HG03442 (cell line): ENCODE results near the gene SMYD3.
"Not testable (repeated sequence)": the region's sequence is repeated elsewhere in the genome, so short reads cannot be mapped to it uniquely, and the experiment has no call there.

Experiments
- ATAC-seq: cut with Tn5 transposase; IDR thresholded peaks from one replicate; pipeline ENCODE4 v1.9.1; 2021; ENCODE audit warnings: mild to moderate bottlenecking, moderate library complexity; ENCODE audit not compliant: unreplicated experiment

The SMYD3 gene

DNA sequence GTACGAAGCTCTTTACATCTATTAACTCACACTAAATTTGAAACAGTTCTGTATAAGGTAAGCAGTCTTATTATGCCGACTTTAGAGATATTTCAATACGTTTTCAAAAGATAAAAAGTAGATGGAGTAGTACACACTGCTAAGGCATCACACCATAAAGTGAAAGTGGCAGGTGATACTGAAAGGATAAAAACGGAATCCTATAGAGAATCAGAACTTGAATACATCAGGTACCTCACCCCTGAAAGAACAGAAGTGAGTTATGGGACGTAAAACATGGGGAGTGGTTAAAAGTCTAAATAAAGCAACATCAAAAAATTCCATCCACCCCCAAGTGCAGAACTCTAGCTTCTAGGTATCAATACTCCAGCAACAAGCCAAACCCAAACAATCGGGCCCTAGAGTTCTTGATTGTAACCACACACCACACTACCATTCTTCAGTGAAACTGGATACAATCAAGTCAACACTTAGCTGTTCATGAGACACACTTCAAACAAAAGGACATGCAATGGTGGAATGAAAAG, 142.6 kb downstream of the SMYD3 start:
- ATAC-seq: peak; percentile 87

DNA sequence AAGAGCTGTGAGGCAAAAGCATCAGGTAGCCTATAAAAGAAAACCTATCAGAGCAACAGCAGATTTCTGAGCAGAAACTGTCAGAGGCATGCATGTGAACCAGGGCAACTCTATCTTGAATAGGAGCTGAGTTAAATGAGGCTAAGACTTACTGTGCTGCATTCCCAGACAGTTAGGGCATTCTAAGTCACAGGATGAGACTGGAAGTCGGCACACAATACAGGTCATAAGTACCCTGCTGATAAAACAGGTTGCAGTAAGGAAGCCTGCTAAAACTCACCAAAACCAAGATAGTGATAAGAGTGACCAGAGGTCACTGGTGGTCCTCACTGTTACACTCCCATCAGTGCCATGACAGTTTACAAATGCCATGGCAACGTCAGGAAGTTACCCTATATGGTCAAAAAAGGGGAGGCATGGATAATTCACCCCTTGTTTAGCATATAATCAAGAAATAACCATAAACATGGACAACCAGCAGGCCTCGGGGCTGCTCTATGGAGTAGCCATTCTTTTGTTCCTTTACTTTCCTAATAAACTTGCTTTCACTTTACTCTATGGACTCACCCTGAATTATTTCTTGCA, 150.0 kb downstream of the SMYD3 start:
- ATAC-seq: not testable (repeated sequence)

DNA sequence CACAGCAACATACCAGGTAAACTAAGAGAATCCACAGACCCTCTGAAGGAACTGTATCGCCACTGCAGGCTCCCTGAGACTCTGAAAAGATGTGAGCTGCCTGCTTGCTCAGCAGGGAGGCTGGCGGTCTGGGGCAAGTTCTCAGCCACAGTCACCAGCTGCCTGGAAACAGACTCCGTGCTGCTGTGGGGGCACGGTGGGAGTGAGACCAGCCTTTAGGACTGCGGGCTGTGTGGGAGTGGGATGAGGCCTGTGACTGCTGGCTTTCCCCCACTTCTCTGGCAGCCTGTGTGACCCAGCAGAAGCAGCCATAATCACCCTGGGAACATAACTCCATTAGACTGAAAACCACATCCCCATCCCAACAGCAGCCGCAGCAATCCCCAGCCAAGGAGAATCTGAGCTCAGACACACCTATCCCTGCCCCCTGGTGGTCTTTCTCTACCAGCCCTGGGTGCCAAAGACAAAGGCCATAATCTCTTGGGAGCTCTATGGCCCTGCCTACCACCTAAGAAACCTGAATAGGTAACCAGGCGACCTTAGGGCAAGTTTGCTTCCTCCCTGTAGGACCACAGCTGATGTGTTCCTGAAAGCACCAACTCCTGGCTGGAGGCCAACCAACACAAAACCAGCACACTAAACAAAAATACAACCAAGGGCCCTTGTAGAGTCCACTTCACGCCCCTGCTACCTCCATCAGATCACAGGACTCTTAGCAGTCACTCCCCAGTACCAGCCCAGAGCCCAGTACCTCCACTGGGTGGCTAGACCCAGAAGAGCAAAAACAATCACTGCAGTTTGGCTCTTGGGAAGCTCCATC, 151.5 kb downstream of the SMYD3 start:
- no peak for ATAC-seq

DNA sequence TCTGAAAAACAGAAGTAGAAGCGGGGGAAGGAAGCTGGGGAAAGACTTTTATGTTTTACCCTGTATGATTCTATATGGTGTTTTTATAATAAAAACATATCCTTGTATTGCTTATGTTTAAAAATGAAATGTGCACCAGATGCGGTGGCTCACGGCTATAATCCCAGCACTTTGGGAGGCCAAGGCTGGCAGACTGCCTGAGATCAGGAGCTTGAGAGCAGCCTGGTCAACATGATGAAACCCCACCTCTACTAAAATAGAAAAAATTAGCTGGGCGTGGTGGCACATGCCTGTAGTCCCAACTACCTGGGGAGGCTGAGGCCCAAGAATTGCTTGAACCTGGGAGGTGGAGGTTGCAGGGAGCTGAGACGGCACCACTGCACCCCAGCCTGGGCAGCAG, 155.4 kb downstream of the SMYD3 start:
- no peak for ATAC-seq

DNA sequence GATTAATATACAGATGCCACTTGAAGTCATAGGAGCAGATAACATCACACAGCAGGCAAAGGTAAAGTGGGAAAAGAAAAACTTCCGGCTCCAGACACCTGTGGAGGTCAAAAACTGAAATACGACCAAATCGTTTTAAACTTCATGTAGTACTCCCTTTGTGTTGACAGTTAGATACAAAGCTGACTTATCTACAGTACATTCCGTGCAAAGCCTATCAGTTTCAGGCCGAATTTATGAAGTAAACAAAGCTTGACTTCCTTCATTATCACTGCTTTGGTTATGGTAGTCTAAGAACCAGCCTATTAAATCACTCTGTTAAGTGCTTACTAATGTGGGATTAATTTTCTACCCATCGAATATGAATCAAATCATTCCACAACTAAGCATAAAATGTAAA, 156.3 kb downstream of the SMYD3 start:
- ATAC-seq: no peak

DNA sequence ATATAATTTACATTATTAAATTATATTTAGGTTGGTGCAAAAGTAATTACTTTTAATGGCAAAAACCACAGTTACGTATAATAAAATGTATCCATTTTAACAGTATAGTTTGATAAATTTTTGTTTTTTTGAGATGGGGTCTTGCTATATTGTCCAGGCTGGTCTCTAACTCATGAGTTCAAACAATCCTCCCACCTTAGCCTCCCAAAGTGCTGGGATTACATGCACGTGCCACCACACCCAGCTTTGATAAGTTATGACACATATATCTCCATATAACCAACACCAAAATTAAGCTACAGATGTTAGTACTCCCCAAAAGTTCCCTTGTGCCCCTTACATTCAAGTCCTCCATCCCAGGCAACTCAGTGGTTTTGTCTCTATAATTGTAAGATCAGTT, 163.1 kb downstream of the SMYD3 start:
- ATAC-seq: no peak

DNA sequence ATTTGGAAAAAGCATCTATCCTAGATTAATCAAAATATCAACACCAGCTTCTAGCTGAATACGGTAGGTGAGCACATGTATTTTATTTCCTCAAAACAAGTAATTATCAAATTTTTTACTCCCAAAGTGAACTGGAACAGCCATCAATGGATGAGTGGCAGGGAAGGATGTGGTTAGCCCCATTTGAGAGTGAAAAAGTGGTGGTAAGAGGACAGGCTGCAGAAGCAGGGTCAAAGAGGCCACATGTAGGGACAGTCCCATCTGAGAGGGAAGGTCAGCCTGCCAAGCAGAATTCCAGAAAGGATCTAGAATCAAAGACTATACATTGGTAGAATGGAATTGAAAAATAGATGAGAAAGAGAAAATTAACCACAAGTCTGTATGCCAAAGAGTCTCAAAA, 163.8 kb downstream of the SMYD3 start:
- no peak for ATAC-seq

DNA sequence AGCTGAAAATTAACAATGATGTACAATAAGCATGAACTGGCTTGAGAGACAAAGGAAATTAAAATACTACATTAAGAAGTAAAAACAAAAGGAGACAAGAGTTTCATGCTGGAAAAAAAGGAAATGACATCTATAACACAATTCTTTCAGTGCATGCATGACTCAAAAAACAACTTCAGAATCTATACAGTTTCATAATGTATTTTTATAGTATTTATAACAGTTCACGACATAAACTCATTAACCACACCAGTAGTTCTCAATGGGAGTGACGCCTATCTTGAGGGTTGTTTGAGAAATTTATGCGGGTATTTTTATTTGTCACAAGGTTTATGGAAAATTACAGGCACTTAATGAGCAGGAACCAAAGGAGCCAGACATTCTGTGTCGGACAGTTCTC, 168.5 kb downstream of the SMYD3 start:
- no peak for ATAC-seq

DNA sequence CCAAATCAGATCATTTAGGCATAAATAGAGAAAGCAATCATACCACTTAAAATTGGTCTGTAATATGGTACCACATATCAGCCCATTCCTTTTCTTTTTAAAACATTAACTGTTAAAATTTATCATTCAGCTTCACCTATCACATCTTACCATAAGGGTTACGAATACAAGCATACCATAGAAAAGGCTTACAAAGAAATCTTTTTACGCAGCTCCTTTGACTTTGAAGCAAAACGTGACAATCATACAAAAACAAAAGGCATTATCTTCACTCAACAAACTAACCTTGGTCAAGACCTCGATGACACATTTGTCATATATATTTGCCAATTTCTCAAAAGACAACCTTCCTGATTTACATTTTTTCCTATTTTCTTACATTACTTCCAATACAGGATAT, 169.0 kb downstream of the SMYD3 start:
- ATAC-seq: no peak

DNA sequence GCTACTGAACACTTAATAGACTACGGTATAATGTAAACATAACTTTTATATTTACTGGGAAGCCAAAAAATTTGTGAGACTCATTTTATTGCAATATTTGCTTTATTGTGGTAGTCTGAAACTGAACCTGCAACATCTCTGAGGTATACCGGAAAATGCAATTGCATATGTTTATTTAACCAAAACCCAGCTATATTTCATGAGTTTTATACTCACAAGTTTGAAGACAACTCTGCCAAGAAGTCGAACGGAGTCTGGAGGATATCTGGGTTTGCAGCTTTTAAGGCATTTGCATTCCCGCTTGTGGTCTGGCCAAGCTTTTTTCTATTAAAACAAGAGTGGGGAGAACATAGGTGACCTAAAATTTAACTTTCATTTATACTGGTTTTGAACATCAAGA, 171.9 kb downstream of the SMYD3 start:
- no peak for ATAC-seq

DNA sequence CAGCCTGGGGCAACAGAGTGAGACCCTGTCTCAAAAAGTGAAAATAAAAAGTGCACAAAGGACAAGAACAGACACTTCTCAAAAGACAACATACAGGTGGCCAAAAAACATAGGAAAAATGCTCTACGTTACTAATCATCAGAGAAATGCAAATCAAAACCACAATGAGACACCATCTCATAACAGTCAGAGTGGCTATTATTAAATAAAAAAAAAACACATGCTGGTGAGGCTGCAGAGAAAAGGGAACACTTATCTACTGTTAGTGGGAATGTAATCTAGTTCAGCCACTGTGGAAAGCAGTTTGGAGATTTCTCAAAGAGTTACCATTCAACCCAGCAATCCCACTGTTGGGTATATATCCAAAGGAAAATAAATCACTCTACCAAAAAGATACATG, 173.2 kb downstream of the SMYD3 start:
- ATAC-seq: no peak

DNA sequence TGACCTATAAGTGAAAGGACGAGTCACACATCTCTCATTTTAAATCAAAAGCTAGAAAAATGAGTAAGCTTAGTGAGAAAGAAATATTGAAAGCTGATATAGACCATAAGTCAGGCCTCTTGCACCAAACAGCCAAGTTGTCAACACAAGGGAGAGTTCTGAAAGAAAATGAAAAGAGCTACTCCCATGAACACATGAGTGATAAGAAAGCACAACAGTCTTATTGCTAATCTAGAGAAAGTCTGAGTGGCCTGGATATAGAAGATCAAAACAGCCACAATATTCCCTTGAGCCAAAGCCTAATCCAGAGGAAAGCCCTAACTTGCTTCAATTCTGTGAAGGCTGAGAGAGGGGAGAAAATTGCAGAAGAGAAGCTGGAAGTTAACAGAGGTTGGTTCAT, 175.0 kb downstream of the SMYD3 start:
- no peak for ATAC-seq

DNA sequence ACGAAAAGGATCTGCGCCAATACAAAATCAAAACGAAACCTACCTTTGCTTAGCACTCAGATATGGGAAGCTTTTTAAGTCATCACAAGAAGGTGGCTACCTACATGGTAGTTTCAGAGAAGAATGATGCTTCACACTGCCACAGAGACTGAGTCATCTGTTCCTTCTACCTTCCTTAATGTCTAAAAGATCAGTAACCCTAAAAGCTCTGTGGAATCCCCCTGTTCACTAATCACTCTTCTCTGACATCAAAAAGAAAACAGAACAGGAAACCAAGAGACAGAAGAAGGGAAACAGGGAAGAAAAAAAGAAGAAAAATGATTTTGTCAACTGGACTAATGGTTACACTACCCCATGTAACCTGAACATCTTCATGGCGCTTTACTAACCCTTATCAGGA, 177.2 kb downstream of the SMYD3 start:
- peak; percentile 99 for ATAC-seq

DNA sequence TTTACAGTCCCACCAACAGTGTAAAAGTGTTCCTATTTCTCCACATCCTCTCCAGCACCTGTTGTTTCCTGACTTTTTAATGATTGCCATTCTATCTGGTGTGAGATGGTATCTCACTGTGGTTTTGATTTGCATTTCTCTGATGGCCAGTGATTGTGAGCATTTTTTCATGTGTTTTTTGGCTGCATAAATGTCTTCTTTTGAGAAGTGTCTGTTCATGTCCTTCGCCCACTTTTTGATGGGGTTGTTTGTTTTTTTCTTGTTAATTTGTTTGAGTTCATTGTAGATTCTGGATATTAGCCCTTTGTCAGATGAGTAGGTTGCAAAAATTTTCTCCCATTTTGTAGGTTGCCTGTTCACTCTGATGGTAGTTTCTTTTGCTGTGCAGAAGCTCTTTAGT, 177.8 kb downstream of the SMYD3 start:
- not testable (repeated sequence) for ATAC-seq

DNA sequence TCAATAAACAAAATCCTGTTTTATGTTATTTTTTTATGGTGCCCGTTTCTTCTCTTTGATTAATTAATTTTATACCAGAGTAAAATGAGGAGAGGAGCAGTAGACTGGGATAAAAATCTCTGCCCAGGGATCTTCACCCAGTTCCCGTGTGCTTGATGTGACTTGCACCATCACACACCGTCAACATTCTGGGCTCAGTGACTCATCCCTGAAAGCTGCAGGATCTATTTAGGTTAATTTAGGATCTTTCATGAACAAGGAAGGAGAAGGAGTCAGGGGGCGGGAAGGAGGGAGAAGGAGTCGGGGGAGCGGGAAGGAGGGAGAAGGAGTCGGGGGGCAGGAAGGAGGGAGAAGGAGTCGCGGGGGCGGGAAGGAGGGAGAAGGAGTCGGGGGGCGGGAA, 182.4 kb downstream of the SMYD3 start:
- no peak for ATAC-seq

DNA sequence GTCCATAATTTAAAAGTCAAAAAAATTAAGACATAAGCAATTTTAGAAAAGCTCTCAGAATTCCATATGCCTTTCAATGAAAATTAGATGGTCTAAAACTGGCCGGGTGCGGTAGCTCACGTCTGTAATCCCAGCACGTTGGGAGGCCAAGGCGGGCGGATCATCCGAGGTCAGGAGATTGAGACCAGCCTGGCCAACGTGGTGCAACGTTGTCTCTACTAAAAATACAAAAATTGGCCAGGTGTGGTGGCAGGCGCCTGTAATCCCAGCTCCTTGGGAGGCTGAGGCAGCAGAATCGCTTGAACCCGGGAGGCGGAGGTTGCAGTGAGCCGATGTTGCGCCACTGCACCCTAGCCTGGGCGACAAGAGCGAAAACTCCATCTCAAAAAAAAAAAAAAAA, 183.0 kb downstream of the SMYD3 start:
- ATAC-seq: not testable (repeated sequence)

DNA sequence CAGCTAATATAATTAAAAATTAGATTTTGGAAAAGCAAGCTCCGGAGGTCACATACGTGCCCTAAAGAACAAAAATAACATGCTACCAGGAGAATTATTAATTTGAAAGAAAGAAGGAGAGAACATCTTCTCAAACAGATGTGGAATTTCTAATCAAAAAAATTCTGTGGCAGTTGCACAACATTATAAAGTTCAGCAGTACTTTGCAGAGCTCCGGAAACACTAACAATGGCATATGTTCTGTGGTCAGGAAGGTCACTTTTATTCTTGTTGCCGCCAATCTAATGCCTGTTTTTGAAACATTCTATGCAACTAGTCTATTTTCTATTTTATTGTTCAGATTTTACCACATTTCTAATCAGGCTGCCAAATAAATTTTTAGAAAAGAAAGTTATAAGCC, 186.8 kb downstream of the SMYD3 start:
- no peak for ATAC-seq

DNA sequence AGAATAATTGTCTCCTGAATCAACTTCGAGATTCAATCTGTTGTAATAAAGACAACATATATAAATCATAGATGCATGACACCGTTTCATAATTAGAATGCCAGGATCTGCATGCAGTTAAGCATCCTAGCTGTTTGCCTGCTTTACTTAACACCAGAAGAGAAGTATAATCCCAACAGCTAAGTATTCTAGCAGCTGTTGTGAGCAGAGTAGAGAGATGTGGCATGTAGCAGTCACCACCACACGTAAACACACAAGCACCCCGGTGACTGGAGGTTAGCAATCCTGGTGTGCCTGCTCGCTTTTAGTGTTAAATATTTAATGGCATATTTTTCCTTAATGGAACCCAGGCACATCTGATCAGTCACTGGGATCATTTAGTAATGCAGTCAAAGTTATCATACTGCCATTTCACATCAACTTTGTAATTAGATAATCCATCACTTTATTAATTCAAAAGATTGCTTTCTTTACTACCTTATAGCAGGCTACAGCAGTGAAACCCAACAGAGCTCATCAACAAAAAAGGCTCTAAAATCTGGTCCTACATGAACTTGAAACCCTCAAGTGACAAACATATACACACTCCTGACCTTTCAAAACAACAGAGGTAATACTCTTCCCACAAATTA, 187.9 kb downstream of the SMYD3 start:
- no peak for ATAC-seq

DNA sequence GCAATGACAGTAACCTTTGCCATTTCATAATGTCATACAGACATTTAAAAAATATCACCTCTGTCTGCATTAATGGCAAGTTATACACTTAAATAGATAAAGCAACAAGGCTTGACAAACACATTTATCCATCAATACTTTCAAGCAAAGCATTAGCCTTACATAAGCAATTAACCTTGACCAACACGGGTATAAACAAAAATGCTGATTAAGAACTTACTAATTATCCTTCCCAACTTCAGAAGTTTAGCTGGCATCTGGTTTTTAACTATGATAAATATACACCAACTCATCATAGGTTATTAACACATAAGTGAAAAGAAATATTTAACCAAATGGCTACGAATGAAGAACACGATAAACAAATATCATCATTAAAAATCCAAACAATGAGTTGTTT, 188.5 kb downstream of the SMYD3 start:
- no peak for ATAC-seq

DNA sequence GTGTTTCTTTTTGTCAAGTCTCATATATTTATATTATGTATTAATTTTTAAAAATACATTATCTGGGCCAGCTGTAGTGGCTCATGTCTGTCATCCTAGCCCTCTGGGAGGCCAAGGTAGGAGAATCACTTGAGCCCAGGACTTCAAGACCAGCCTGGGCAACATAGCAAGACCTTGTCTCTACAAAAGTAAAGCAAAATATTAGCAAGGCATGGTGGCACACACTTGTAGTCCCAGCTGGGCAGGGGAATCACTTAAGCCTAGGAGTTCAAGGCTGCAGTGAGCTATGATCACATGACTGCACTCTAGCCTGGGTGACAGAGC, 189.1 kb downstream of the SMYD3 start:
- ATAC-seq: no peak

DNA sequence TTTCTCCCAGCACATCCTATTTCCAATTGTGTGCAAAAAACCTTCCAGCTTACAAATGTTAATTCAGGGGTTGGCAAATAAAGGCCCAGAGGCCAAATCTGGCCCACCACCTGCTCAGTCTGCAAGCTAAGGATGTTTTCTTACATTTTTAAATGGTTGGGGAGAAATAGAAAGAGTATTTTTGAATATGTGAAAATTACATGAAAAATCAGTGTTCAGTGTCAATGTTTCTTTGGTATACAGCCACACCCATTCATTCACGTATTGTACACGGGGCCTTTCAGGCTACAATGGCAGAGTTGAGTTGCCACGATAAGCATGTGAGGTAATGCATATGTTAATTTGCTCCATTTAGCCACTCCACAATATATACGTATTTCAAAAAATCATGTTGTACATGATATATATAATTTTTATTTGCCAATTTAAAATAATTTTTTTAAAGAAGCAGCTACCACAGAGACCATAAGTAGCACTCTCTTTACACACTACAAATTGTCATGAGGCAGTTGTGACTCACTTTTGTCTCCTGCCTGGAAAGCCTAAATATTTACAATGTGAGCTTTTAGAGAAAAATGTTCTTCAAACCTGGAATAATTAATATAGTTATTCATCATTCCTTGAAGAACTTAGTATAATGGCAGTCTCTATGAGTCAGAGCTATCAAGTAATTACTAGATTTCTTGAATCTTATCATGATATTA, 189.6 kb downstream of the SMYD3 start:
- no peak for ATAC-seq

DNA sequence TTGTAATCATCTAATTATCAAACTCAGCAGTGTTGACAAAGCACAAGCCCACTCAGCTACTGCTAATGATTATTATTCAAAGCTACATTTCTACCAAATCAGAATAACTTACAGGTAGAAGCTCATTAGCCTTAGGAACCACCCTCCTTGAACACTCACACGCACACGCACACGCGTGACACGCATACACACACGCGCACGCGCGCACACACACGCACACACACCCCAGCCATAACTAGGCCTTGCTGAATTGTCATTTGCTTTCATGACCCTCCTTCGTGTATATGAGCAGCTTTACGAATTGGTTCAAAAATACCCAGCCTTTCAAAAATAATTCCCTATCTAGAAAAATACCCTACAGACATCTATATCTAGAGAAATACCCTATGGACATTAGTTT, 195.6 kb downstream of the SMYD3 start:
- ATAC-seq: no peak
